SKM-1 (cell line): ENCODE measurements around the gene COL9A1.

Experiments used
- DNase-seq: peaks from one replicate; lab custom pipeline; 2025; ENCODE audit not compliant: unreplicated experiment; lab: John Stamatoyannopoulos, UW

Gene COL9A1

DNA sequence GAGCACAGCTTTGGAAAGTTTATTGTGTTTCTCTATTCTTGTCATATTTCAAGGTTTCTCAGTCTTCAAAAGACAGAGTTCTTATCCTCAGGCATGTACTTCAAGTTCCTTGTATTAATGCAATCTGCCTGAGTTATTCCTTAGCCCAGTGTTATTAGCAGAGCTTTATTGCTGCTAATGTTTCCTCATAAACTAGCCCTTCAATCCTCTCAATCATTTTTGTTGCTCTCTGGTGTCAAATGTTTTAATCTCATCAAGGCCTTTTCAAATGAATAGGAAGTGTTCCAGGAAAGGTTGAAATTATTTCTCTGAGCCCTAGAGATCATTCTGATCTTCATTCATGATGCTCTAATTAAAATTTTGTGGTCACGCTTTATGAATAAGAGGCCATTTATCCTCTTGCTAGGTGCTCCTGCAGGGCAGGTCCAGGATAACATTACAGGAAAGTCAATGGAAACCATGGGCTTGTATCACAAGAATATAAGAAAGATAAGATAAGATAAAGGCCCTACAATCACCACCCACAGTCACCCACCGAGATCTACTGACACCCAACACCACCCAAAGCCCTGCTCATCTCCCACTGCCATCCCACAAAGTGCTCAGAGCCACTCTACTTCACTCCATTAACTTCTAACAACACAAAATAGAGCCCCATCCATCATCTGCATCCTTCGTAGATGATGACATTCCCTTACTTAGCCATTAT lies 125.9 kb downstream of the COL9A1 start:
- no peak for DNase-seq

DNA sequence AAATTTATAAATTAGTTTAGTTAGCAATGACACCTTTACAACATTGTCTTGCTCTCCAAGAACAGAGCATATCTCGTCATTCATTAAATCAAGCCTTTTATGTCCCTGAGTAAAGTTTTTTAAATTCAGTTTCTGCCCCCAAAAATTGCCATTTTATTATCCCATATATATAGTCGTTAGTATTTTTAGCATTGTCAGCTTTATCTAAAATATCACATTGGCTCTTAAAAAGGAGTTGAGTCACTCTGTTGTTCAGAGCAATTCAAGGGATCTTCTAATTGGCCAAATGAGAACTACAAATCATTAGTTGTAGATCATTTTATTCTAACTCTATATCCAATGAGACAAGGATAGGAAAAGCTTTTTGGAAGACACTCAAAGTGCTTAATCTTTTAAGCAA lies 127.1 kb downstream of the COL9A1 start:
- DNase-seq: no peak

DNA sequence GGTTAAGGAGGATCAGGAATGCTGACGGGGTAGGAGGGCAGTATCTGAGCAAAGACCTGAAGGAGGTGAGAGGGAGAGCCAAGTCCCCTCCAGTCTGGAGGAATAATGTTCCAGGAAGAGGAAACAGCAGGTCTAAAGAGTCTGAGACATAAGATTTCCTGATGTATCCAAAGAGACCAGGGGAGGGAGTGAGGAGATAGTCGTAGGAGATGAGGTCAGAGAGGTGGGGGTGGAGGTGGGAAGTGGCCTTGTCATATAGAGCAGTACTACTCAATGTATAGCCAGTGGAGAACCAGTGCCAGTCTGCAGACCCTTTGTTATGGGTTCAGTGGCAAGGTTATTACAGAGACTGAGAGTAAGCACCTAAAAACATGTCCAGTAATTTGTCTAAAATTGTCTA lies 130.6 kb downstream of the COL9A1 start:
- no peak for DNase-seq

DNA sequence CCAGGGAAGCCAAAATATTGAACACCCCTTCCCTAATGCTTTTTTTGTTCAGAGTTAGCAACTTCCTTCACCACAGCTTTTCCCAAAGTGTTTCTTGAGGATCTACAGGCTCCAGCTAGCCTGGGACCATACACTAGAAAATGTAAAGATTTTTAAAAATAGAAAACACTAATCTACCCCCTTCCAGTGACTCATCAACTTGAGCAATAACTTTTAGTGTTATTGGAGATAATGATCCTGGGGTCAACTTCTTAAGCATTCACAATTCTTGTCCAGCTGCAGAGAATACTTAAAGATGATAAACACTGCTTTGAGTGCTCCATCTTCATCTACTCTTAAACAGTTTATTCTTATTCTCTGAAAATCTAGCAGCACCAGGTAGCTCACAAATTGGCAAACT lies 131.6 kb downstream of the COL9A1 start:
- no peak for DNase-seq

DNA sequence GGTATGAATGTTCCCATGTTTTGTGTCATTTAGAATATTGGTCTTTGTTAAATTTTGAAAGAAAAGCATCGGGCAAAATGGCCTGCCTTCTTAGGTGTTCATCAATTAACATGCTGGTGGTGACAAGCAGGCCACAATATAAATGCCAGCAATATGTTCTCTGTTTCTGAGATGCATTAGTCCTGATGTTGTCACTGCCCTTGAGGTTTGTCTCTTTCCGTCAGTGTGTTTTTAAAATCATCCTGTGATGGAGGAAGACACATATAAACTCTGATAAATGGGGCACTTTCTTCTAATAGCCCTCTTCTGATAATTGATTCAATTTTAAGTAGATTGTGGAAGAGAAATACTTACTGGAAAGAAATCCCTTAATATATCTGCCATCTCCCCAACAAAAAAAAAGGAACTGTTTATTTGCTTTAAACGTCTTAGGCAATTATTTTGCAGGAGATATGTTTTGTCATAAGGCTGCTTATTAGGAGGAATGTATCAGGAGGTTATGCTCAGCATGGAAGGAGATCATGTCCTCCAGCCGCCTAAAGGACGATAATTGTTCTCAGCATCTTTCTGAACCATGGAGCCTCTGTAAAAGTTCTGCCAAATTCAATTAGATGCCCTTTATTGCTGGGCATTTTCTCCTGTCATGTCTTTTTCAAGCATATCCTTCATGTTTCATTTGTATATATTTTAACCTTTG lies 134.1 kb downstream of the COL9A1 start:
- no peak for DNase-seq
